ES-I3 (cell line): ENCODE measurements around the gene HYI.
"Not testable (repeated sequence)": the region's sequence is repeated elsewhere in the genome, so short reads cannot be mapped to it uniquely, and the experiment has no call there.

Source experiments
- H3K36me3 ChIP-seq: 2 replicates; pipeline ENCODE4 v1.6.1; 2013; ENCODE audit warnings: mild to moderate bottlenecking, low read length, control low read depth, moderate library complexity; ENCODE audit not compliant: insufficient read depth
- H3K4me1 ChIP-seq: 2 replicates; pipeline ENCODE4 v1.6.1; 2013; ENCODE audit warnings: mild to moderate bottlenecking, control low read depth, low read length; ENCODE audit not compliant: insufficient read depth
- H3K9ac ChIP-seq: 2 replicates; pipeline ENCODE4 v1.6.1; 2013; ENCODE audit warnings: low read depth, mild to moderate bottlenecking, low read length, moderate library complexity
- H3K9me3 ChIP-seq: 2 replicates; pipeline ENCODE4 v1.6.1; 2013; ENCODE audit warnings: mild to moderate bottlenecking, low read length, moderate library complexity; ENCODE audit not compliant: control insufficient read depth, insufficient read depth

The HYI gene

DNA sequence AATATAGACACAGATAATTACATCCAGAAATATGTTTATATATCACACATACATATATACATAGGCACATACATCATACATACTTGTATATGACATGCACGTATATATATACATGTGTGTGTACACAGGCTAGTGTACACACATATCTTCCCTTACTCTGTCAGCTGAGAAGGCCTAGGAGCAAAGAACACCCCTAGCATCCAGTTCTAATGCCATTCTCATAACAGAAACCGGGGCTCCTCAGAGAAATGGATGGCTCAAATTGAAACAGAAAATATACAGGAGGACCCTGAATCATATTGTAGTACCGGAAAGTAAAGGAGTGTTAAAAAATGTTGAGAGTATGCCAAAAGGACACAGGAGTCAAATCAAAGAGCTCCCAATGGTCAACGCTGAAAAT is 19.7 kb upstream of the HYI start:
- Histone ChIP-seq H3K9me3 (peaks cover 3% of the 10 kb centered on the region; the same call in 1 of the 2 replicates), H3K36me3 (no peaks in the 10 kb centered on the region), H3K4me1 (peaks cover 26% of the 10 kb centered on the region), H3K9ac (no peak overlapping the region)

DNA sequence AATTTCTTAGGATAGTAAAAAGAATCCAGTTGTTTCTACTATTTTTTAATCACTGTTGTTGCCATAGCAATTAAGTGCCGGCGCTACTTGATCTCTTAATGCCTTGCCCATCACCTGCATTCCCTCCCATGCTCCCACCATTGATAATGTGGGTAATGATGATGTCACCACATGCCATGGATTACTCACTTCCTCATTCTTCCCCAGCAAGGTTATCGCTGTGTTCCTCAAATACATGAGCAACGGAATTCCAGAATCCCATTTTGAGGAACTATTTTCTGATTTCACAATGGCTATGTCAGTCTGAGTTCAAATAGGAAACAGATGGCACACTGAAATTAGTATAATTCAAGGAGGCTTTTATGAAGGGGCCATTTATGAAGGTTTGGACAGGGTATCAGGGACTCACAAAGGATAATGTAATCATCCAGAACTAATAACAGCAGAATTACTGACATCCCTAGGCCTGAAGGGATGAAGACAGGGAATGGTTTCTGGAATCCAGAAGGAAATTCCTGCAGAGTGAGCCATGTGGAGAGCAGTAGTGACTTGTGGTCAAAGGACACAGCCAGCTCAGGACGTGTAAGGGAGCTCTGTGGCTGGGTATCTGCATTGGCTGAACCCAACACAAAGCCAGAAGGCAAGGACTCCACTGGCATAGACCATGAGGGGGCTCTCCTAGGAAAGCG is 18.9 kb upstream of the HYI start:
- peaks cover 26% of the 10 kb centered on the region for H3K4me1 ChIP-seq
- H3K9ac ChIP-seq, H3K9me3 ChIP-seq, H3K36me3 ChIP-seq: not testable (repeated sequence)

- no peaks in the 10 kb centered on the region for H3K36me3 ChIP-seq
- no peaks in the 10 kb centered on the region; the same call in 1 of the 2 replicates for H3K9me3 ChIP-seq
- H3K4me1 ChIP-seq, result peaks cover 26% of the 10 kb centered on the region
- H3K9ac ChIP-seq, result no peak overlapping the region
These were observed 18.3 kb upstream of the HYI start for GRCh38 chr1:43472087-43472462.

DNA sequence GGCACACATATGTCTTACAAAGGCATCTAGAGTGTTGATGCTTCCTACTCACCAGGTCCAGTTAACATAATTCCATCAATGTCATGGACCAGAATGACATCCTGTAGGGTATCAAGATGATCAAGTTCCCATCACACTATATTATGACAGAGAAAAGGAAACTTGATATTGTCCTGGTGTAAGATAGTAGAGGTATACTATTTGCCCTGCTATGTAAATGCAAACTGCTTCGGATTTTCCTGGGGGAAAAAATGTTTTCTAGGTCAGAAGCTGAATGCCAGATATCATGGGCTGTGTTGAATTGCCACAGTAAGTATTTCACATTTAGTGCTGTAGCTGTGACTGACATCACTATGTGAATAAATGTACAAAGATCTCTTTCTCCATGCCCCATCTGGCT is 16.2 kb upstream of the HYI start:
- H3K9me3 ChIP-seq, result no peaks in the 10 kb centered on the region; the same call in 1 of the 2 replicates
- no peak overlapping the region for H3K9ac ChIP-seq
- H3K4me1 ChIP-seq, result peaks cover 16% of the 10 kb centered on the region
- H3K36me3 ChIP-seq, result no peaks in the 10 kb centered on the region

DNA sequence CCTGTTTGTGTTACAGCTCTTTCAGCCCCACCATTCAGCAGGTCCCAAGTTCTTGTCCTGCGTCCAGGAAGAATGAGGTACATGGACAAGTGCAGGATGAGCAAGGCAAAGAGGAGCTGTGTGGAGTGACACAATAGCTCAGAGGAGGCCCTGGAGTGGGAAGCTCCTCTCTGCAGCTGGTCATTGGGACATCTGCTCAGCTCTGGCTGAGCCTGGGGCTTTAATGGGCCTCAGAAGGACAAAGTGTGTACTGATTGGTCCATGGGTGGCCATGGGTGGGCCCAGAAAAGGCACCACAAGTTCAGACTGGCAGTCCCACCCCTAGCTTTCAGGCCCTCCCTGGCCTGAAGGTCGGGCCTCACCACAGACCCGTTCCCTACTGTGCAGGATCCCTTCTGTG is 14.7 kb upstream of the HYI start:
- H3K4me1 ChIP-seq, result peaks cover 15% of the 10 kb centered on the region
- no peaks in the 10 kb centered on the region; the same call in 1 of the 2 replicates for H3K9me3 ChIP-seq
- no peaks in the 10 kb centered on the region for H3K36me3 ChIP-seq
- H3K9ac ChIP-seq, result no peak overlapping the region

- H3K4me1 ChIP-seq, result no peaks in the 10 kb centered on the region
- H3K9ac ChIP-seq, result no peak overlapping the region
- no peaks in the 10 kb centered on the region; the same call in 1 of the 2 replicates for H3K9me3 ChIP-seq
- no peaks in the 10 kb centered on the region for H3K36me3 ChIP-seq
These were observed 12.7 kb upstream of the HYI start for GRCh38 chr1:43466403-43466802.

DNA sequence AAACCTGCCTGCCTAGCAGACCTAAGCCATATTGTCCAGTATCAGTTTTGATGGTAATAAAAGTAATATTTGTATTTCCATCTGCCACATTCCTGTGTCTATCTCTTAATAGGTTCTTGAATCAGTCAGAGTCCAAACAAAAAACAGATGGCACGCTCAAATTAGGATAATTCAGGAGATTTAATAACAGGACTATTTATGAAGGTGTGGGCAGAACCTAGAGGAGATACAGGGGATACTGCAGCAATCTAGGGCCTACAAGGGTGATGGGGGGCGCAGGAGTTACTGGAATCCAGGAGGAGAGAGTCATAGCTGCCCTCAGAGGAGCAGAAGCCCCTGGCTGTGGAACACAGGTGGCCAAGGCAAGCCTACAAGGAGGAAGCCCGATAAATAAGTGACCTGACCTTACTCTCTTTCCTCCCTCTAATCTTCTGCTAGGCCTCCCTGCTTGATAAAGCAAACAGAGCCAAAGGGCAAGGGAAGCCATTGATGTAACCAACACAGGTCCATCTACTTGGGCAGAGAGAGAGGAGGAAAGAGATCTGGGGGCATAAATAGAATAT is 11.9 kb upstream of the HYI start:
- H3K9me3 ChIP-seq, result peaks cover 2% of the 10 kb centered on the region; the same call in 1 of the 2 replicates
- no peaks in the 10 kb centered on the region for H3K4me1 ChIP-seq
- H3K9ac ChIP-seq, result no peak overlapping the region
- no peaks in the 10 kb centered on the region for H3K36me3 ChIP-seq

DNA sequence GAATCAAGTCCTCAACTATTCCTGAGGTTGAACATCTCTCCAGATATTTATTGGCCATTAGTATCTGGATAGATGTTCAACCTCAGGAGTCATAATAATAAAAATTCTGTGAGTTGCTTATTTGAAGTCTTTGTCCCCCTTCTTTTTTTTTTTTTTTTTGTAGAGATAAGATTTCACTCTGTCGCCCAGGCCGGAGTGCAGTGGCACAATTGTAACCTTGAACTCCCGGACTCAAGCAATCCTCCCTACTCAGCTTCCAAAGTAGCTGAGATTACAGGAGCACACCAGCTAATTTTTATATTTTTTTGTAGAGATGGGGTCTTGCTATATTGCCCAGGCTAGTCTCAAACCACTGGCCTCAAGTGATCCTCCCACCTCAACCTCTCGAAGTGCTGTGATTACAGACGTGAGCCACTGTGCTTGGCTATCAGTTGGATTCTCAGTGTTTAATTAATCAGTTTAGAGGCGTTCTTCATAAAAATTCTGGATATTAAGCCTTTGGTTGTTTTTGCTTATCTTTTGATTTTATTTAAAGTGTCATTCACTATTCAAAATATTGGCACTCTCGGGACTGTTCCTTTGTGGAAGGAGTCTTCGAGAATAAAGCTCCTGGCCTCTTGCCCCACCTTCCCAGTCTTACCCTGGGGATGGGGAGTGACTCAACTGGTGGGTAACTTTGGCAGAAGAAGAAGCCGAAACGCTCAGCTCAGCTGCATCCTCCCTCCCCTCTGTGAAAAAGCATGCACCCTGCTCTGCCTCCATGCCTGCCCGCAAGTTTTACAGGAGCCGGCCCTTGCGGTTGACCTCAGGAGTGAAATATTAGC is 11.2 kb upstream of the HYI start:
- H3K36me3 ChIP-seq, result no peaks in the 10 kb centered on the region
- no peak overlapping the region for H3K9ac ChIP-seq
- H3K4me1 ChIP-seq, result no peaks in the 10 kb centered on the region
- H3K9me3 ChIP-seq, result peaks cover 2% of the 10 kb centered on the region; the same call in 1 of the 2 replicates

DNA sequence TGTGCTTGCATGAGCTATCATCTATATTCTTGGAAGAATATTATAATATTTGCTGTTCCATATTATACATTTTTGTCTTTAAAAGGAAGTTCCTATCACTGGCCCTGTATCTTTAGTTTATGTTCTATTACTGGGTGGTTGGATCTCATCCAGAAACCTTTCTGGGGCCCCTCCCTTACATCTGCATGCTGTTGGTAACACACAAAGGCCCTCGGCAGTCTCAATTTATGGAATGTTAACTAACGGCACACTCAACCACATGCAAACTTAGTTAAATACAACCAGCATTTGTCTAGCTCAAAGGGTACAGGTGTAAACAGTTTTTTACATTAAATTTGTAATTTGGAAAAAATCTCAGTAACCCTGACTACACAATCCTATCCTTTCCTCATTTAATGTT is 9.7 kb upstream of the HYI start:
- Histone ChIP-seq H3K9me3 (peaks cover 2% of the 10 kb centered on the region; the same call in 1 of the 2 replicates), H3K9ac (no peak overlapping the region), H3K4me1 (no peaks in the 10 kb centered on the region), H3K36me3 (no peaks in the 10 kb centered on the region)

DNA sequence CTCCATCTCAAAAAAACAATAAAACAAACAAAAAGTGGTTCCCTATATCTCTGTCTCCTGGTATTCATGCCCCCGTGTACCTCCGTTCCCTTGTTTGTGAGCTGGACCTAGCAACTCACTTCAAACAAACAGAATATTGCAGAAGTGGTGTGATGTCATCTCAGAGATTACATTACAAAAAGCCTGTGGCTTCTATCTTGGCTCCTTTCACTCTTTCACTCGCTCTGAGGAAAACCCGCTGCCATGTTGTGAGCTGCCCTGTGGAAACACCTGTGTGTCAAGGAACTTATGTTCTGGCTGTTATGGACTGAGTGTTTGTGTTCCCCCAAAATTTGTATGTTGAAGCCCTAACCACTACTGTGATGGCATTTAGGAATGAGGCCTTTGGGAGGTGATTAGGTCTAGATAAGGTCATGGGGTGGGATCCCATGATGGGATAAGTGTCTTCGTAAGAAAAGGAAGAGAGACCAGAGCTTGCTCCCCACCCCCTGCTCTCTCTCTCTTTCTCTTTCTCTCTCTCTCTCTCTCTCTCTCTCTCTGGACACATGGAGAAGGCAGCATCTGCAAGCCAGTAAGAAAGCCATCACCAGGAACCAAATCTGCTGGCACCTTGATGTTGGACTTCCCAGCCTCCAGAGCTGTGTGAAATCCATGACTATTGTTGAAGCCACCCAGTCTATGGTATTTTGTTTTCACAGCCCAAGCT is 7.4 kb upstream of the HYI start:
- no peaks in the 10 kb centered on the region for H3K4me1 ChIP-seq
- H3K36me3 ChIP-seq, result no peaks in the 10 kb centered on the region
- peaks cover 2% of the 10 kb centered on the region; the same call in 1 of the 2 replicates for H3K9me3 ChIP-seq
- H3K9ac ChIP-seq, result no peak overlapping the region

DNA sequence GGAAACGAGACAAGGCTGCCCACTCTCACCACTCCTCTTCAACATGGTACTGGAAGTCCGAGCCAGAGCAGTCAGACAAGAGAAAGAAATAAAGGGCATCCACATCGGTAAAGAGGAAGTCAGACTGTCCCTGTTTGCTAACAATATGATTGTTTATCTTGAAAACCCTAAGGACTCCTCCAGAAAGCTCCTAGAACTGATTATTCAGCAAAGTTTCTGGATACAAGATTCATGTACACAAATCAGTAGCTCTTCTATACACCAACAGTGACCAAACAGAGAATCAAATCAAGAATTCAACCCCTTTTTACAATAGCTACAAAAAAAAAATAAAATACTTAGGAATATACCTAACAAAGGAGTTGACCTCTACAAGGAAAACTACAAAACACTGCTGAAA is 4.6 kb upstream of the HYI start:
- not testable (repeated sequence) for H3K9ac ChIP-seq, H3K36me3 ChIP-seq, H3K9me3 ChIP-seq, H3K4me1 ChIP-seq

- Histone ChIP-seq H3K36me3 (peaks cover 6% of the 10 kb centered on the region; the same call in 1 of the 2 replicates), H3K4me1 (peaks cover 4% of the 10 kb centered on the region; the same call in 1 of the 2 replicates), H3K9ac (no peak overlapping the region), H3K9me3 (no peaks in the 10 kb centered on the region)
These were observed 1.6 kb upstream of the HYI start for GRCh38 chr1:43455213-43455889.

- Histone ChIP-seq H3K9ac (peak overlapping the region; percentile 84), H3K9me3 (no peaks in the 10 kb centered on the region), H3K36me3 (peaks cover 6% of the 10 kb centered on the region; the same call in 1 of the 2 replicates), H3K4me1 (peaks cover 4% of the 10 kb centered on the region; the same call in 1 of the 2 replicates)
These were observed 710 bp upstream of the HYI start for GRCh38 chr1:43454270-43455011.
